Astrocyte of the spinal cord (primary cell): Measurements from ENCODE around the gene HBQ1.
"Not testable (repeated sequence)": the region's sequence is repeated elsewhere in the genome, so short reads cannot be mapped to it uniquely, and the experiment has no call there.

Experiments
- DNase-seq: peaks from one replicate; pipeline ENCODE4 v3.0.0; 2011; ENCODE audit warnings: low read depth, low spot score
- H3K4me3 ChIP-seq: 2 replicates; pipeline ENCODE4 v1.5.1; 2011; ENCODE audit warnings: low read depth, mild to moderate bottlenecking, low read length, moderate library complexity
- in situ Hi-C: cut with HindIII; loops from 2 replicates; pipeline ENCODE4 v1.10.0; 2017; ENCODE audit warnings: low sequenced_read_pairs
- TF ChIP-seq, protein P1 (sequence below): IDR thresholded peaks from 2 replicates; pipeline ENCODE4 v1.5.1; 2012; ENCODE audit warnings: low read depth, mild to moderate bottlenecking, low read length, inconsistent platforms

The HBQ1 gene

DNA sequence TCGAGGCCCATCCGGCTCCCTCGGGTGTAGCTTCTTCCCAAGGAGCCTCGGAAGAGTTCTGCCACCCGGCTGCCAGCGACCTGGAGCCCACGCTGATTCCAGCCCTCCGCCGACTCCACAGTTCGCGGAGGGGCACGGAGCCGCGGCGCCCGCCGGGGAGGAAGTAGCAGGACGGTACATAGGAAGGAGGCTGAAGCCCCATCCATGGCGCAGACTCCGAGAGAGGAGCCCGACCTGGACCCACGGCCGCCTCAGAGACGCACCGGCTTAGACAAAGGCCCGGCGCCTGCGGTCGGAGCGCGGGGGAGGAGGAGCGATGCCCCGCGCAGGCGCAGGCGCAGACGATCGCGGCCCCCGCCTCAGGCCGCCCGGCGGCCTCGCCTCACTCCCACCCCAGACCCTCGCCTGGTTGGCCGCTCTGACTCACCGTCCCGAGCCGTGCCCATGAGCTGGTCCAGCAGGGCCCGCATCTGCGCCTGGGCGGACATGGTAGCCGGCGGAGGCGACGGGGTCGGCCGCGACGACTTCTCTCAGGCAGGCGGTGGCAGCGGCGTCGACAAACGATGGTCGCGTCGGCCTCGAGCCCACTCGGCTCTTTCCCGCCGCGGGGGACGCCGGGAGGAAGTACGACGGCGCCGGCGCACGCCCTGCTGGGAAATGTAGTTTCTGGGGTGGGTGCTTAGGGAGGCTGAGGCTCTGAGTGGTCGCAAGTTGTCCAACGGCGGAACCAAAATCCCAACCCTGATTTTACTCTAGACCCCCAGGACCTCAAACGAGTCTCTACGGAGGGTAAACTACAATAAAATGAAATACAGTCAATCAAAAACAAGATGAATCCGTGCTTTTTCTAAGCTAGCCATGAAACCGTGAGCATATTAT, 48.8 kb downstream of the HBQ1 start, which contains the start of gene LUC7L:
Gene LUC7L, minus strand, starts transcription at position 598 of the 879 bp plus-strand sequence. Its CDS starts 110 bp downstream, at position 488.
- peak; percentile 90 for DNase-seq
- H3K4me3 ChIP-seq = peak within 1 kb of the TSS; percentile 96
- in situ Hi-C loops = no loop called here
- TF ChIP-seq, protein P1, sequence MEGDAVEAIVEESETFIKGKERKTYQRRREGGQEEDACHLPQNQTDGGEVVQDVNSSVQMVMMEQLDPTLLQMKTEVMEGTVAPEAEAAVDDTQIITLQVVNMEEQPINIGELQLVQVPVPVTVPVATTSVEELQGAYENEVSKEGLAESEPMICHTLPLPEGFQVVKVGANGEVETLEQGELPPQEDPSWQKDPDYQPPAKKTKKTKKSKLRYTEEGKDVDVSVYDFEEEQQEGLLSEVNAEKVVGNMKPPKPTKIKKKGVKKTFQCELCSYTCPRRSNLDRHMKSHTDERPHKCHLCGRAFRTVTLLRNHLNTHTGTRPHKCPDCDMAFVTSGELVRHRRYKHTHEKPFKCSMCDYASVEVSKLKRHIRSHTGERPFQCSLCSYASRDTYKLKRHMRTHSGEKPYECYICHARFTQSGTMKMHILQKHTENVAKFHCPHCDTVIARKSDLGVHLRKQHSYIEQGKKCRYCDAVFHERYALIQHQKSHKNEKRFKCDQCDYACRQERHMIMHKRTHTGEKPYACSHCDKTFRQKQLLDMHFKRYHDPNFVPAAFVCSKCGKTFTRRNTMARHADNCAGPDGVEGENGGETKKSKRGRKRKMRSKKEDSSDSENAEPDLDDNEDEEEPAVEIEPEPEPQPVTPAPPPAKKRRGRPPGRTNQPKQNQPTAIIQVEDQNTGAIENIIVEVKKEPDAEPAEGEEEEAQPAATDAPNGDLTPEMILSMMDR = no peak

DNA sequence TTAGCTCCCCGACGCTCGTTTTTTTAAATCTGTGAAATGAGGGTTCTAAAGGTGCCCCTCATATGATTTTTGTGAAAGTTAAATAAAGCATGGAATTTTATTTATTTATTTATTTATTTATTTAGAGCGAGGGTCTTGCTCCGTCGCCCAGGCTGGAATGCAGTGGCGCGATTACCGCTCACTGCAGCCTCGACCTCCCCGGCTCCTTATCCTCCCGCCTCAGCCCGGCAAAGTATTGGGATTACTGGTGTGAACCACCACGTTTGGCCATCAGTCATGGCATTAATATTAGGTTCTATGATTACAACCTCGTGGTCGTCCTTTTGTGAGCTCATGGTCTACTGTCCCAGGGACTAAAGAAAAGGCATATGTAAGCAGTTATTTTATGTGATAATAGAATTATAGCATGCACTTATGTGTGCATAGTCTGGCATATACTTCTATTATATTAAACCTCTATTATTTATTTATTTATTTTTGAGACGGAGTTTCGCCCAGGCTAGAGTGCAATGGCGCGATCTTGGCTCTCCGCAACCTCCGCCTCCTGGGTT, 49.5 kb downstream of the HBQ1 start:
- TF ChIP-seq, protein P1 = no peak
- peak overlapping the region; percentile 96 for H3K4me3 ChIP-seq
- in situ Hi-C loops = no loop called here
- DNase-seq = no peak

DNA sequence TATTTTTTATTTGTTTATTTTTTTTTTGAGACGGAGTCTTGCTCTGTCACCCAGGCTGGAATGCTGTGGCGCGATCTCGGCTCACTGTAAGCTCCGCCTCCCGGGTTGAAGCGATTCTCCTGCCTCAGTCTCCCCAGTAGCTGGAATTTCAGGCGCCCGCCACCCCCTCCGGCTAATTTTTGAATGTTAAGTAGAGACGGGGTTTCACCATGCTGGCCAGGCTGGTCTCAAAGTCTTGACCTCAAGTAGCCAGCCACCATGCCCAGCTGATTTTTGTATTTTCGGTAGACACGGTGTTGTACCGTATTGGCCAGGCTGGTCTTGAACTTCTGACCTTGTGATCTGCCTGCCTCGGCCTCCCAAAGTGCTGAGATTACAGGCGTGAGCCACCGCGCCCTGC, 50.1 kb downstream of the HBQ1 start:
- H3K4me3 ChIP-seq, DNase-seq, in situ Hi-C loops: not testable (repeated sequence)
